ENCODE results near the gene FRMD4A.
A peak's percentile ranks its signal among the peaks of the same experiment; 100 is the strongest.
"Not testable (repeated sequence)": the region's sequence is repeated elsewhere in the genome, so short reads cannot be mapped to it uniquely, and the experiment has no call there.

FRMD4A gene

DNA sequence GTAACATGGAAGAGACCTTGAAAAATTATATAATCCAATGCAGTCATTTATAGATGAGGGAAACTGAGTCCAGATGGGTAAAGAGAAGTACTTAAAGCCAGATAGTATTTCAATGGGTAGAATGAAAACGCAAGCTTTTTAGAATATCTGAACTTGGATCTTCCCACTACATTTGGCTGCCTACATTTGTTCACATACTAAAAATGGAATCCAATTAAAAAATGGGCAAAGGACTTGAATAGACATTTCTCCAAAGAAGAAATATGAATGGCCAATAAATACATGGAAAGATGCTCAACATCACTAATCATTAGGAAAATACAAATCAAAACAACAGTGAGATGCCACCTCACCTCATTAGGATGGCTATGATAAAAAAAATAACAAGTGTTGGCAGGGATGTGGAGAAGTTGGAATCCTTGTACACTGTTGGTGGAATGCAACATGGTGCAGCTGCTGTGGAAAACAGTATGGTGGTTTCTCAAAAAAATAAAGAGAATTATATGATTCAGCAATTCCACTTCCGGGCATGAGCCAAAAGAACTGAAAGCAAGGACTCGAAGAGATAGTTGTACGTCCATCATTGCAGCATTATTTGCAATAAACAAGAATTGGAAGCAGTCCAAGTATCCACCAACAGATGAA is 188.0 kb downstream of the FRMD4A start:
- in situ Hi-C loops (cut with HindIII; ENCODE audit: low pct_ligation_motif_present, low pct_unique_long_range_greater_than_20kb, low sequenced_read_pairs): no loop called here
- DNase-seq: no peak

DNA sequence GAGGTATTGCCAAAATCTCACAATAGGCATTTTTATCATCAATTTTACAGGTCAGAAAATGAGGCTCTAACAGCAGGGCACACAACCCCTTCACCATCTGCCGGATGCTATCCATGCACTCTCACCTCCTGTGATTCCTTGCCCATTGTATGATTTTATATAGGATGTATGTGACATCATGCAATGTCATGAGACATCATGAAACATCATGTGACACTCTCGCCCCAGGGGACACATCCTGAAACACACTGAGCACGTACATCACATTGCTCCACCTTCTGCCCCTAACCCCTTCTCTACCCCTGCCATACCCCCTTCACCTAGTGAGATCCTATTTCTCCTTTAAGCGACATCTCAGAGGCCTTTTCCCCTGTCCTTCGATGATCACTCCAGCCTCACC is 189.4 kb downstream of the FRMD4A start:
- in situ Hi-C loops (cut with HindIII; ENCODE audit: low pct_ligation_motif_present, low pct_unique_long_range_greater_than_20kb, low sequenced_read_pairs): no loop called here
- no peak for DNase-seq

DNA sequence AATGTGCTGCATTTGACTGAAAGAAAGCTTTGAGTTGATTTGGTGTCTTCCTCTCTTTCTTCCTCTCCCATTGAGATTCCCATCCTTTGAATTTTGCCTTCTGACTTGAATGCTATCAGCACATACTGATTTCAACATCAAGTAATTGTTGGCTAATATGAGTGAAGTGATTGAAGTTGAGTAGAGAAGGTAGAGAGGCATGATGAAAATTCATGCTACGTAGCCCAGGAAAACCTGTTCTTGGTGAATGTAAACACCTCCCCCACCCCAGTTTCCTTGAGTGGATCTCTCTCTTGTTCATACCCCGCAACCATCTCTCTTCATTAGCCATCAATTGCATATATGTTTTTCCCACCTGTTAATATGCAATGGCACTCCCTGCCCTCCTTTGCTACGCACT is 193.3 kb downstream of the FRMD4A start:
- in situ Hi-C loops (cut with HindIII; ENCODE audit: low pct_ligation_motif_present, low pct_unique_long_range_greater_than_20kb, low sequenced_read_pairs): no loop called here
- no peak for DNase-seq

DNA sequence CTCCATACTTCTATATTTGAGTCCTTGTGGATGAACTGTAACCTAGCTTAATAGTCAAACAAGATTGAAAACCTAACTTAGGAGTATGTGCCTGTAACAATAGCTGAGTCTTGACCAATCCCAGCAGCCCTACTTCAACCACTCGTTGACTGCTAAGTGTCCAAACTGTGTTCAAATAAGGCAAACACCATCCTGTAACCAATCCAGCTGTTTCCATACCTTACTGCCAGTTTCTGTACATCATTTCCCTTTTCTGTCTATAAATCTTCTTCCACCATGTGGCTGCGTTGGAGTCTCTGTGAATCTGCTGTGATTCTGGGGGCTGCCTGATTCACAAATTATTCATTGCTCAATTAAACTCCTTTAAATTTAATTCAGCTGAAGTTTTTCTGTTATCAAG is 195.5 kb downstream of the FRMD4A start:
- in situ Hi-C loops (cut with HindIII; ENCODE audit: low pct_ligation_motif_present, low pct_unique_long_range_greater_than_20kb, low sequenced_read_pairs); DNase-seq: not testable (repeated sequence)

DNA sequence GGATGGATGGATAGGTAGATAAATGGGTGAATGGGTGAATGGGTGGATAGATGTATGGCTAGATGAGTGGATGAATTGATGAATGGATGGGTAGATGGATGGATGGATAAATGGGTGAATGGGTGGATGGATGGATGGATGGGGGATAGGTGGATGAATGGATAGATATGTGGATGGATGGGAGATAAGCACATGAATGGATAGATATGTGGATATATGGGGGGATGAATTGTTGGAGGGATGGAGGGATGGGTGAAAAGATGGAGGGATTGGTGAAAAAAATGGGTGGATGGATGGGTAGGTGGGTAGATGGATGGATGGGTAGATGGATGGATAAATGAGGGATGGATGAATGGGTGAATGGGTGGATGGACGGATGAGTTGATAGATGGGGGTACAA is 196.4 kb downstream of the FRMD4A start:
- DNase-seq: no peak
- in situ Hi-C loops (cut with HindIII; ENCODE audit: low pct_ligation_motif_present, low pct_unique_long_range_greater_than_20kb, low sequenced_read_pairs): no loop called here

DNA sequence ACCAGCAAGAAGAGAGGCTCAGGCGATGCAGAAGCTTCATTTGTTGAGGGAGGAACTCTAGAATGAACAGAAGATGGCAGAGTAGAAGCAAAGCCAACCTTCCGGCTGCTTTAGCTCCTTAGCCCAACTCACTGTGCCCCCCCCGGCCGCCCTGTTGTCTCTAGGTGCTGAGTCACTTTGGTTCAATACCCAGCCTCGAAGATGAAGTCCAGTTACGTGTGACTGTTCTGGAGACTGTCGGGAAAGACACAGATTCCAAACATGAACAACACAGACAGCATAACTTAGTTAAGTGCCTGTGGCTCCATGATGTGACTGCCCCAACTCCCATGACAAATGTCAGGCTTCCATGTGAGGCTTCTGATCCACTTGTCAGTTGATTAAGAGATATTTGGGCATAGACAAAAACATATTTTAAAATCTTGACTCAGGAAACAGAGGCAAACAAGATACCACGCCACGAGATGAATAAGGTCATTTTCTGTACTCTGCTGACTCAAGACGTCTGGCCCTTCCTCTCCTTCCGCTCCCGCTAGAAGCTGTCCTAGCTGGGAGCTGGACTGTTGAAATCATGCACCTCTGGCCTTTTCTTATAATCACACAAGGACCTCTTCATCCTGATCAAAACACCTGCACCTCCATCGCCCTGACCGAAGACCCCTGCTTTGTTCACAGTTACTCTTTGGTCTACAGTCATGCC is 199.3 kb downstream of the FRMD4A start:
- no peak for DNase-seq
- in situ Hi-C loops (cut with HindIII; ENCODE audit: low pct_ligation_motif_present, low pct_unique_long_range_greater_than_20kb, low sequenced_read_pairs): no loop called here

DNA sequence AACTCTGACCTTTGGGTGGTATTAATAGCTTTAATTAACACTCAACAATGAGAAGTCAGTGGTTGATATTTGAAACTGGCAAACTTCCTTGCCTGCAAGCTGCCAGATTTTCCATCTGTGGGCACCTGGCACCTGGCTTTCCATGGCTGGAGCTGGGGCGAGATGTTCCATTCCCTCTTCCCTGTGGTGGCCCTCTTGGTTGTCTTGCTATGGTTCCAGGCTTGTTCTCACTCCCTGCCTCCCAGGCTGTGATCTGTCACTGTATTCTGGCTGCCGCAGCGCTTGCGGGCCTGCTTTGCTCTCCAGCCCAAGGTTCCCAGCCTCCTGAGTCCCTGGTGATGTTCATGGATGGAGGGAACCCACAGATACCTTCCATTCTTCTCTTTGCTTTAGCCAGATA is 201.0 kb downstream of the FRMD4A start:
- no peak for DNase-seq
- in situ Hi-C loops (cut with HindIII; ENCODE audit: low pct_ligation_motif_present, low pct_unique_long_range_greater_than_20kb, low sequenced_read_pairs): no loop called here

DNA sequence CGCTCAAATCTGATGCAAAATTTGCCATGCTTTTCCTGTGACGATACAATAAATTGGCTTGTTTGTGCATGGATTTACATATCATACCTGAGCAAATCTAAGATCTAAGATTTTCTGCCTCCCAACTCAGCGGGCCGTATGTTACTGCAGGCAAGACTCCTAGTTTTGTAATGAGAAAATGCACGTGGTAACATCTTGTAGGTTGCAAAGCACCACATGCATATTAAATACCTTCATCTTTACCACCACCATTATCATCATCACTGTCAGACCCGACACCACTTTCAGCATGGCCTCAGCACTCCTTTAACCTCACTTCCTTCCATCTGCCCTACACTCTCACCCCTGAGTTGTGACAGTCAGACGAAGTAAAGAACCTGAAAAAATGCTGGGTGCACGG is 202.2 kb downstream of the FRMD4A start:
- in situ Hi-C loops (cut with HindIII; ENCODE audit: low pct_ligation_motif_present, low pct_unique_long_range_greater_than_20kb, low sequenced_read_pairs): no loop called here
- no peak for DNase-seq

DNA sequence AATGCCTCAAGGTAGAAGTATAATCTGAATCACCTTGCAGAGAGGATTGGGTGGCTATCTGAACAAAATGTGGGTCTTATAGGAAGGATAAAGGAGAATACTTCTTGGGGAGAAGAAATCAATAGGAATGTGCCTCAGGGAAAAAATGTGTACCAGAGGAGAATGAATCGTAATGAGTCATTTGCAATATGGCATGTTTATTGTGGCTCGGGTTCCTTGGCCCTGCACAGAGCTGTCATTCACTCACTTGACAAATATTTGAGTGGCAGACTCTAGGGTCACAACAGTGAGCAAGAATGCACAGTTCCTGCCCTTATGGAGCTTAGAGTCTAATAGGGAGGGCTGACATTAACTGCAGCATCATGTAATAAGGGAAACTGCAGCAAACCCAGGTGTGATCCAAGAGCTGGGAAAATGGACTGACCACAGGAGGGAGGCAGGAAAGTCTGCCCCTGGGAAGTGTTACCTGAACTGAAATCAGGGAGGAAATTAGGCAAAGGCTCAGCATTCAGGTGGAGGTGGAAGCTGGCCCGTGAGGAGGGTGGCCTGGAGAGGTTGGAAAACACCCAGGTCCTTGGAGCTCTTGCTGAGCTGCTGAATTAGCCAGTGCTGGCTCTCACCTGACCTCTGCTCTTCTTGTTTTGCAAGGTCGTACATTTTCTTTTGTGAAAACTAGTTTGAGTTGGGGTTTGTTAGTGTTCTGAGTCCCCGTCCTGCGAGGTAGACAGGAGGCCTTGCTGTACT is 203.9 kb downstream of the FRMD4A start:
- in situ Hi-C loops (cut with HindIII; ENCODE audit: low pct_ligation_motif_present, low pct_unique_long_range_greater_than_20kb, low sequenced_read_pairs): no loop called here

DNA sequence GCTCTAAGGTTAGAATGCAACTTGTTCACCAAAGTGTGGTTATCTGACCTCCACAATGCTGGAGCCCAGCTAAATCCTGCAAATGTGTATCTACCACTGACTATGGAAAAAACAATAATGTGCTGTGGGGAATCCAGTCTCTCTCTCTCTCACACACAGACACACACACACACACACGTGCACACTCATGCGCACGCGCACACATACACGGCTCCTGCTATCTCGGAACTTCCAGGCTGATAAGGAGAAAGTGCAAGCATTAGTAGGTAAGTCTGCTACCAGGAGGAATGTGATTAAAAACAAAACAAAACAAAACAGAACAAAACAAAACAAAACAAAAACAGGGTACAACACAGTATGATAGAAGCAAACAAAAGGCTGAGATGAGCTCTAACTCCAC is 205.2 kb downstream of the FRMD4A start:
- DNase-seq: no peak
- in situ Hi-C loops (cut with HindIII; ENCODE audit: low pct_ligation_motif_present, low pct_unique_long_range_greater_than_20kb, low sequenced_read_pairs): no loop called here

More for the DNA sequence above, 203.9 kb downstream of the FRMD4A start:
- peak; percentile 3 for DNase-seq

DNA sequence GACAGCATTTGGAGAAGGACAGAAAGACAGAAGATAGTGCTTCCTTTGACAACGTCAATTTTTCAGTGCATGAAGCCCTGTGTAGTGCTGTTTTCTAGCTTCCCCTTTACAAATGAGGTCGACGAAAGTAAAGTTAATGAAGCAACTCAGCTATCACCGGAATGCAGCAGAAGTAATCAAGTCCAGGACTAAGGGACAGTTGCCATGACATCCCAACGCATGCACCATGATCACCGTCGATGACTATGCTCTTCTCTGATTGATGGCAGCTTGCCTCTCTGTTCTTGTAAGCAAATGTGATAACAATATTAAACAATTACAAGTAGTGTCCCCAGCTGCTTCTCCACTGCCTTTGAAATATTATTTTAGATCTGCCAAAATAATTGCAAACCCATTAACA is 205.8 kb downstream of the FRMD4A start:
- no peak for DNase-seq
- in situ Hi-C loops (cut with HindIII; ENCODE audit: low pct_ligation_motif_present, low pct_unique_long_range_greater_than_20kb, low sequenced_read_pairs): no loop called here

DNA sequence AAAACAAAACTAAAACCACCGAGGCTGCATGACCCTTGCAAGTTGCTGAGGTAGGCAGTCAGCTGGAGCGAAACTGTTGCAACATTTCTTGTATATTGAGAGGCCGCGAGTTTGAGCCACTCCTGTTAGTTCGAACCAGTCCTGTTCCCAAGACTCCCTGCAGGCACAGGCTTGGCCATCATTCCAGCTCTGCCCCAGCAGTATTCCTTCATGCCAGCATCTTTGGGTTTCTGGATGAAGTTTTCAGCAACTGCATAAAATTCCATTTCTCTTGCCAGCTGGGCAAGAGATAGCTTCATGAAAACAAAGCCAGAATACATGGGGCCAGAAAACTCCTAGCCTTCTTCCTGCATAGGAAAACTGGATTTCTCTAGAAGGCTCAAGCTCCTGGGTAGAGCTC is 207.6 kb downstream of the FRMD4A start:
- in situ Hi-C loops (cut with HindIII; ENCODE audit: low pct_ligation_motif_present, low pct_unique_long_range_greater_than_20kb, low sequenced_read_pairs): no loop called here
- DNase-seq: no peak

DNA sequence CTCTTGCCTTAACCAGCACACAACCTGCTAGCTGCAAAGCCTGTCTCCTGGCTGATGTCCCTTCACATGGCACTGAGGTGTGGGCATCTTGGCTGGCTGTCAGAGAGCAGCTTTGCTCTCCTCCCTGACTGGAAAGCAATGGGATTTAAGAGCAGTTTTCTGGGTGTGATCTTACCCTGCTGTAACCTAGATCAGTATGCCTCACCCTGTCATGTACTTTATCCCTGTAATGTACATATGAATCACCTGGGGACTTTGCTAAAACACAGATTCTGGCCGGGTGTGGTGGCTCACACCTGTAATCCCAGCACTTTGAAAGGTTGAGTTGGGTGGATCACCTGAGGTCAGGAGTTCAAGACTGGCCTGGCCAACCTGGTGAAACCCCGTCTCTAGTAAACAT is 209.9 kb downstream of the FRMD4A start:
- in situ Hi-C loops (cut with HindIII; ENCODE audit: low pct_ligation_motif_present, low pct_unique_long_range_greater_than_20kb, low sequenced_read_pairs): no loop called here
- DNase-seq: no peak

DNA sequence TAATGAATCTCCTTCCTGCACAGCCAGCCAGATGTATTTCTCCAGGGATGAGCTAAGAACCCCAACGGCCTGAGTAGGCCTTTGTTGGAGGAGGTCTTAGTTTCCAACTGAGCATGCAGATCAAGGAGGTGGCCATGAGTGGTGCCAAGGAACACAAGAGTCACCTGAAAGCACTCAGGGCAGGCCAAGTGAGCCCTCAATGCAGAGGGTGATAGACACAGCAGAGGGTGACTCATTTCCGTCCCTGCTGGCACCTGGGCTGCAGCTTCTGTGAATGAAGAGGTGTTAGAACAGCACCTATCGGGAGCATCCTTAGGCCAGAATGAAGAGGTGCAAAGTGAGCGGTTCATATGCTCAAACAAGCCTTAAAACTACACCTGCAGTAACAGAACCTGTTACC is 211.8 kb downstream of the FRMD4A start:
- DNase-seq: no peak
- in situ Hi-C loops (cut with HindIII; ENCODE audit: low pct_ligation_motif_present, low pct_unique_long_range_greater_than_20kb, low sequenced_read_pairs): no loop called here

DNA sequence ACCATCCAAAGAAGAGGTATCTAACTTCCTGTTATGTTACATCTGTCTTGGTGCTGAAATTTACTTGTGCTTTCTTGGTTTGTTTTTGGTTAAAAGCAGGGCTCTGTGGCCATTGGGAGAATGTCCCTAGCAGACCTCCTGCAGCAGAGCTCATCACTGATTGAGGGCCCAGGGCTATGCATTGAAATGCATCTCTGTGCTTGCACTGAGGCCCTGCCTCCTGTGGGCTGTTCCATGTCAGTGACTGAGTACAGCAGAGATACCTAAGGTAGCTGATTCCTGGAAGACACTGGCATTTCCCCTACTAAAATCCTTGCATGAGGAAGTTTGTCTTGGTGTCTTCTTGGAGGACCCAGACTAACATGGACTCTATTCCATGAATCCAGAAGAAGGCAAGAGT is 213.9 kb downstream of the FRMD4A start:
- in situ Hi-C loops (cut with HindIII; ENCODE audit: low pct_ligation_motif_present, low pct_unique_long_range_greater_than_20kb, low sequenced_read_pairs): no loop called here

DNA sequence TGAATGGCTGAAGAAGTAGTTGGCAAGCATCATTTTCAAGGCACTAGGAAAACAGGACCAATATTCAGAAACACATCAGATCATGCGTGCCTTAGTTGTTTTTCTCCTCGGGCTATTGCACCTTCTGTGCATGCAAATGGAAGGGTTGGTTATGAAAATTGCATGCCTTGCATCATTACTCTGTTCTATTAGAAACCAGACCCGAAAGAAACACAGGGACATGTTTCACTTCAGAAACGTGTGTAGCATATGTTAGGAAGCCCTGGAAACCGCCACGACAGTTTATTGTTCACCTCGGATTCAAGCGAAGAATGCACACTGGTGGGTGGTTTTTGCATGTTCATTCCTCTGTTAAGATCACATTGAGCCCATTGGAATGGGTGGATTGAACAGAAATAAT is 214.7 kb downstream of the FRMD4A start:
- in situ Hi-C loops (cut with HindIII; ENCODE audit: low pct_ligation_motif_present, low pct_unique_long_range_greater_than_20kb, low sequenced_read_pairs): no loop called here
- no peak for DNase-seq

More for the DNA sequence above, 213.9 kb downstream of the FRMD4A start:
- no peak for DNase-seq

DNA sequence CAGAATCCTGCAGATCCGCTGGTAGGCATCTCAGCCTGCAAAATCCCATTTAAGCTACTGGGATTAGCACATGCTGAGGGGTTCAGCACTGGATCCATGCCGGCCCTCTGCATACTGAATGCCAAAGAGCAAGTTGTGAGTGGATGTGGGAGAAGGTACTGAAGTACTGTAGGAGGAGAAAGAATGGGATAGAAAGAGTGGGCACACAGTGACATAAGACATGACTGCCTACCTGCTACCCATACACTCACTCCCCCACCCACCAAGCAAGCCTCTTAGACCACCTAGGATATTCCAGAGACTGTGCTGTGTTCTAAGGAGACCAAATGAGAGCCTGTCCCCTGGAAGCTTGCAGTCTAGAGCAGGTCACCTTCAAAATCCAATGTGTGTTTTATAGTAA is 215.9 kb downstream of the FRMD4A start:
- in situ Hi-C loops (cut with HindIII; ENCODE audit: low pct_ligation_motif_present, low pct_unique_long_range_greater_than_20kb, low sequenced_read_pairs): no loop called here
- DNase-seq: no peak

DNA sequence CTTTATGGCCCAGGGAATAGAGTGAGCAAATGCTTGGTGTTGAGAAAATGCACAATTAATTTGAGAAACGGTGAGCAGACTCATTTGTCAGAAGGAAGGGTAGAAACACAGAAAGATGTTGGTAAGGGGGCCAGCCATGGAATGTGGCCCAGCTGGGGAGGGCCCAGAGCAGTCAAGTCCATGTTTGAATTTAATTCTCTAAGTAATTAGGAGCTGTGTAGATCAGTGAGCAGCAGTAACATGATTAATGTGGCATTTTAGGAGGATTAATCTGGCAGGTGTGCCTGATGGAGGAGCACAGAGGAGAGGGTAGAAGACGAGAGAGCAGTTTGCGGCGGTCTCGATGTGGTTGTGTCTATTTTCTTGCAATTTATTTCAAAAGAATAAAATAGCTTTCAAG is 218.7 kb downstream of the FRMD4A start:
- in situ Hi-C loops (cut with HindIII; ENCODE audit: low pct_ligation_motif_present, low pct_unique_long_range_greater_than_20kb, low sequenced_read_pairs): no loop called here

DNA sequence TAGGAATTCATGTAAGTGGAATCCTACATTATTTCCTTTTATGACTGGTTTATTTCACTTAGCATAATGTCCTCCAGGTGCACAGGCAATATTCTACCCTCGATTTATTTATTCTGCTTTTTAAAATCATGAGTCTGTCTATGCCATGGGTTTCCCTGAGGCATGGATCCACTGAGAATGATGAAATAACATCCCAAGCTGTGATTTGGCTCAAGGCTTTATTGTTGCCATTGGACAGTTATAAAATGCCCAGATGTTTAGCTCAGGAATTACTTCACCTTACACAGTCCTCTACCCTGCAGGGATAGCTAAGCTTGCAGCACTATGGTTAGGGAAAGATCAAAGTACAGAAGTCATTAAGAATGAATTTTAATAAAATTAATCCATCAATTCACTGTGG is 219.5 kb downstream of the FRMD4A start:
- no peak for DNase-seq
- in situ Hi-C loops (cut with HindIII; ENCODE audit: low pct_ligation_motif_present, low pct_unique_long_range_greater_than_20kb, low sequenced_read_pairs): no loop called here

More for the DNA sequence above, 218.7 kb downstream of the FRMD4A start:
- DNase-seq: no peak

DNA sequence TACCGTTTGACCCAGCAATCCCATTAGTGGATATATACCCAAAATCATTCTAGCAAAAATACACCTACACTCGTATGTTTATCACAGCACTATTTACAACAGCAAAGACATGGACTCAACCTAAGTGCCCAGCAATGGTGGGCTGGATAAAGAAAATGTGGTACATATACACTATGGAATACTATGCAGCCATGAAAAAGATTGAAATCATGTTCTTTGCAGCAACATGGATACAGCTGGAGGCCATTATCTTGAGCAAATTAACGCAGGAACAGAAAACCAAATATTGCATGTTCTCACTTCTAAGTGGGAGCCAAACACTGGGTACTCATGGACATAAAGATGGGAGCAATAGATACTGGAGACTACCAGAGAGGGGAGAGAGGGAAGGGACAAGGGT is 223.9 kb downstream of the FRMD4A start:
- no peak for DNase-seq
- in situ Hi-C loops (cut with HindIII; ENCODE audit: low pct_ligation_motif_present, low pct_unique_long_range_greater_than_20kb, low sequenced_read_pairs): no loop called here

Measured in ACHN (cell line).